Stomach smooth muscle (tissue), 2 donors: ENCODE measurements around the gene CABLES1.

Source experiments
- H3K27ac ChIP-seq: one replicate; pipeline ENCODE4 v1.7.0; 2013; ENCODE audit warnings: mild to moderate bottlenecking, low read length, inconsistent platforms
- H3K27me3 ChIP-seq, 2 donors: one replicate each; pipeline ENCODE4 v1.7.0; 2013; ENCODE audit warnings: low read length in 2 of 2; ENCODE audit not compliant: insufficient read depth in 2 of 2, control insufficient read depth in 1 of 2
- H3K36me3 ChIP-seq, 2 donors: one replicate each; pipeline ENCODE4 v1.7.0; 2013; ENCODE audit warnings: low read length in 2 of 2; ENCODE audit not compliant: control insufficient read depth in 2 of 2, insufficient read depth in 2 of 2
- H3K4me1 ChIP-seq: one replicate; pipeline ENCODE4 v1.7.0; 2013; ENCODE audit warnings: low read length; ENCODE audit not compliant: control insufficient read depth, insufficient read depth
- H3K4me3 ChIP-seq, 2 donors: one replicate each; pipeline ENCODE4 v1.7.0; 2013; ENCODE audit warnings: low read length in 2 of 2
- H3K9ac ChIP-seq, 2 donors: one replicate each; pipeline ENCODE4 v1.7.0; 2013; ENCODE audit warnings: low read length in 2 of 2, mild to moderate bottlenecking in 1 of 2
- H3K9me3 ChIP-seq, 2 donors: one replicate each; pipeline ENCODE4 v1.7.0; 2013; ENCODE audit warnings: low read length in 2 of 2; ENCODE audit not compliant: control insufficient read depth in 2 of 2
- donor health status: healthy.
- donor health status: Pancreatic carcinoma.

The CABLES1 gene

DNA sequence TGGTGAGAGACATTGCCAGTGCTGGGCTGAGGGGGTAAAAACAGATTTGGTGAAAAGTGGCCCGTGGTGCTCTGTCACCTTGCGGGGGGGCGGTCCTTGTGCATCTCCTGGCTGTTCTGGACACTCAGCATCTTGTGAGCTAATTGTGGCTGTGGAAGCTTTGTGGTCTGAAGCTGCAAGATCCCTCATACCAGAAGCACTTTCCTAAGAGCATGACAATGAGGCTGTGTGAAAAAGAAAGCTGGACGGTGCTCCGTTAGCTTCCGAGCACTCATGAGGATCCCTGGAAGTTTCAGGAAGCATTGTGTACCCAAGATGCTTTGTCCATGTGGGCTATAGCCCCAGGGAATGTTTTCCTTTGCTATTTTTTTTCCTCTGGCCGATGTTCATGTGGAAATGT lies 74.5 kb downstream of the CABLES1 start:
- H3K4me1 ChIP-seq, result no peaks in the 10 kb centered on the region

DNA sequence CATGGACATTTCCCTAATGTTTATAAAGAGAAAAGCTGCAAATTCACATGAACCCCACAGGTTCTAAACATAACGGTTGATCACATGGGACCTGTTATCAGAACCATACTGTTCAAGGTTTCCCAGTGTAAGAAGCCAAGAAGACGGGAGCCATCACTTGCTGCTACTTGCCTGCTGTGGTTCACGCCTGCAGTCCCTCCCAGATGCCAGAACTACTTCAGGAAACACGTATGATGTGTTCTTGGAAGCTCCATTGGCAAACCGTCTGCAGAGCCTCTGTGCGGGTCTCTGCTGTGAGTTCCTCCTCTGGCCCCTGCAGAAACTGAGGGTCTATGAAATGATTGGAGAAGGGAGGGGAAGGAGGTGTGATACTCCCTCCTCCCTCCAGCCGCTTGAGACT lies 75.2 kb downstream of the CABLES1 start:
- Histone ChIP-seq H3K27me3 (no peaks in the 10 kb centered on the region), H3K9me3 (no peaks in the 10 kb centered on the region), H3K4me1 (no peaks in the 10 kb centered on the region), H3K27ac (no peak overlapping the region), H3K36me3 (peaks cover 0 to 2% of the 10 kb centered on the region in 2 donors), H3K9ac (no peak overlapping the region), H3K4me3 (no peak overlapping the region)

More for the DNA sequence above, 74.5 kb downstream of the CABLES1 start:
- Histone ChIP-seq H3K9ac (no peak overlapping the region), H3K9me3 (no peaks in the 10 kb centered on the region), H3K36me3 (peaks cover 0 to 2% of the 10 kb centered on the region in 2 donors), H3K4me3 (no peak overlapping the region), H3K27ac (no peak overlapping the region), H3K27me3 (no peaks in the 10 kb centered on the region)

GRCh38 chr18:23211146-23211545 lies 75.9 kb downstream of the CABLES1 start:
- Histone ChIP-seq H3K9ac (no peak overlapping the region), H3K27ac (no peak overlapping the region), H3K4me1 (no peaks in the 10 kb centered on the region), H3K27me3 (no peaks in the 10 kb centered on the region), H3K4me3 (no peak overlapping the region), H3K36me3 (peaks cover 0 to 2% of the 10 kb centered on the region in 2 donors), H3K9me3 (no peaks in the 10 kb centered on the region)

- H3K4me1 ChIP-seq, result no peaks in the 10 kb centered on the region
- no peak overlapping the region for H3K27ac ChIP-seq
- H3K9me3 ChIP-seq, result no peaks in the 10 kb centered on the region
- H3K36me3 ChIP-seq, result peaks cover 0 to 2% of the 10 kb centered on the region in 2 donors
- H3K27me3 ChIP-seq, result no peaks in the 10 kb centered on the region
- H3K9ac ChIP-seq, result no peak overlapping the region
- no peak overlapping the region for H3K4me3 ChIP-seq
Observed at GRCh38 chr18:23212161-23212560, 76.9 kb downstream of the CABLES1 start.

DNA sequence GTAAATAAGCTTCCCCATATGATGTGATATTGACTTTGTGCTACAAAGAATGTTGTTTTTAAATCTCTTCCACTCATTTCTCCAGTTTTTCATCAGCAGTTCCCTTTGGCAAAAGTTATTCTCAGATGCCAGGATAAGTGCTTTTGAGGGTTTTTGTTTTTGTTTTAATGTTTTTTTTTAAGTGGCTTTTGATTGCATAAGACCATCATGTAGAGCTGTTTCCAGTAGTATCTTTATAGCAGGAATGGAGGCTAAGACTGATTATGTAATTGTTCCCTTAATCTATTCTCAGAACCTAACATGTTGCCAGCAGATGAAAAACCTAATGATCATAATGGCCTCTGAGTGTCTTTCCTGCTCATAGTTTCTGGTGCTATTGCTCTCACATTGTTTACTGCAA lies 77.9 kb downstream of the CABLES1 start:
- no peak overlapping the region for H3K27ac ChIP-seq
- peaks cover 0 to 2% of the 10 kb centered on the region in 2 donors for H3K36me3 ChIP-seq
- no peak overlapping the region for H3K9ac ChIP-seq
- H3K9me3 ChIP-seq, result no peaks in the 10 kb centered on the region
- H3K27me3 ChIP-seq, result no peaks in the 10 kb centered on the region
- H3K4me3 ChIP-seq, result no peak overlapping the region
- H3K4me1 ChIP-seq, result no peaks in the 10 kb centered on the region

GRCh38 chr18:23217781-23218180 lies 82.5 kb downstream of the CABLES1 start:
- Histone ChIP-seq H3K4me1 (no peaks in the 10 kb centered on the region), H3K27me3 (no peaks in the 10 kb centered on the region), H3K9me3 (no peaks in the 10 kb centered on the region), H3K36me3 (peaks cover 0 to 2% of the 10 kb centered on the region in 2 donors), H3K27ac (no peak overlapping the region), H3K9ac (no peak overlapping the region), H3K4me3 (no peak overlapping the region)

- no peaks in the 10 kb centered on the region for H3K4me1 ChIP-seq
- H3K27me3 ChIP-seq, result no peaks in the 10 kb centered on the region
- no peaks in the 10 kb centered on the region for H3K36me3 ChIP-seq
- no peak overlapping the region for H3K4me3 ChIP-seq
- no peak overlapping the region for H3K9ac ChIP-seq
- no peak overlapping the region for H3K27ac ChIP-seq
- no peaks in the 10 kb centered on the region for H3K9me3 ChIP-seq
Observed at GRCh38 chr18:23220355-23220754, 85.1 kb downstream of the CABLES1 start.

DNA sequence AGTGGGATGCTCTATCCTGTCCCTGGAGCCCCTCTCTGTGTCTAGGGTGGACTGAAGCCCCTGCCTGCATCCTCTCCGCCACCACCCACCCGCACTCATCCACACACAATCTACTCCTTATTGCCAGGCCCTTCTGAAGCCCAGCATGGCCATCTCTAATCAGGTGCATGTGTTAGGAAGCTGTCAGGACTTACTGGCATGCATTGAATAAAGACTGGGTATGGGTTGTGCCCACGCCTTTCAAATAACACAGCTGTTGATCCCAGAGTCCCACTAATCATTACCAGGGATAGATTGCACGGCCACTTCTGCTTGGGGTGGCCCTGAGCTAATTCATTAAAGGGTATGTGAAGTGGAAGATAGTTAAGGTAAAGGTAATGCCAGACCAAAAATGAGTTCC lies 88.4 kb downstream of the CABLES1 start:
- Histone ChIP-seq H3K27me3 (no peaks in the 10 kb centered on the region), H3K9me3 (no peaks in the 10 kb centered on the region), H3K9ac (no peak overlapping the region), H3K4me1 (peaks cover 18% of the 10 kb centered on the region), H3K4me3 (no peak overlapping the region), H3K36me3 (no peaks in the 10 kb centered on the region), H3K27ac (no peak overlapping the region)

DNA sequence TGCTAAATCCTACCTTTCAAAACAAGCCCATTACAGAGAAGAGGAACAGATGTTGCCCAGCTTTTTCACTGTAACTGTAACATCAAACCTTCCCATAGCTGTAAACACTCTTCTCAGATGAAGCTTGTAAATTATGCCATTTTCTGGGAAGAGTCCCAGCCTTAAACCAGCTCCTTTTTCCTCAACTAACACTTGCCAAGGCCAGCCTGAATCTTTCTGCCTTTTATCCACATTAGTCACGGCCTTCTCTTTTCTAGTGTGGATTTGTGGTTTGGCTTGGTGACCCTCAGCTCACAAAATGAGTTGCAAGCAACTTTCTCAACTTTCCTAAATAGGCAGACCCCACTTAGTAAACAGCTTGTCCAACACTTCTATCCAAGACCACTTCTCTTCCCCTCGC lies 90.2 kb downstream of the CABLES1 start:
- Histone ChIP-seq H3K4me3 (no peak overlapping the region), H3K36me3 (no peaks in the 10 kb centered on the region), H3K9me3 (no peaks in the 10 kb centered on the region), H3K27ac (no peak overlapping the region), H3K27me3 (no peaks in the 10 kb centered on the region), H3K4me1 (peaks cover 18% of the 10 kb centered on the region), H3K9ac (no peak overlapping the region)

DNA sequence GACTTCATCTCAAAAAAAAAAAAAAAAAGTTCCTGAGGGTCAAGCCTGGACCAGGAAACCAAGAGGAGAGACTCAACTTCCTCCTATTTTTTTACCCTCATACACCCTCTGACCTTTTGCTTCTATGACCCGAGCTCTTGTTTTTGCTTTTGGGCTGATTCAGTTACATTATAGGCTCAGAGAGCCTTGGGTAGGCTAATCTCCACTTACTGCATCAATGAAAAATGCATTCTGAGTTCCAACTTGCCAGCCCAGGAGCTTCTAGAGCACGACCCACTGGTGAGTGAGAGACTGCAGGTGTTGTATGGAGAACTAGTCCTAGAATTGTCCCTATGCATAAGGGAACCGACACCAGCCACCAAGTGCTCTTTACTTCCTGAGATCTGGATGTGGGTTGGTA lies 91.1 kb downstream of the CABLES1 start:
- H3K9me3 ChIP-seq, result no peaks in the 10 kb centered on the region
- H3K27ac ChIP-seq, result no peak overlapping the region
- peaks cover 18% of the 10 kb centered on the region for H3K4me1 ChIP-seq
- no peaks in the 10 kb centered on the region for H3K27me3 ChIP-seq
- H3K9ac ChIP-seq, result no peak overlapping the region
- no peaks in the 10 kb centered on the region for H3K36me3 ChIP-seq
- no peak overlapping the region for H3K4me3 ChIP-seq

DNA sequence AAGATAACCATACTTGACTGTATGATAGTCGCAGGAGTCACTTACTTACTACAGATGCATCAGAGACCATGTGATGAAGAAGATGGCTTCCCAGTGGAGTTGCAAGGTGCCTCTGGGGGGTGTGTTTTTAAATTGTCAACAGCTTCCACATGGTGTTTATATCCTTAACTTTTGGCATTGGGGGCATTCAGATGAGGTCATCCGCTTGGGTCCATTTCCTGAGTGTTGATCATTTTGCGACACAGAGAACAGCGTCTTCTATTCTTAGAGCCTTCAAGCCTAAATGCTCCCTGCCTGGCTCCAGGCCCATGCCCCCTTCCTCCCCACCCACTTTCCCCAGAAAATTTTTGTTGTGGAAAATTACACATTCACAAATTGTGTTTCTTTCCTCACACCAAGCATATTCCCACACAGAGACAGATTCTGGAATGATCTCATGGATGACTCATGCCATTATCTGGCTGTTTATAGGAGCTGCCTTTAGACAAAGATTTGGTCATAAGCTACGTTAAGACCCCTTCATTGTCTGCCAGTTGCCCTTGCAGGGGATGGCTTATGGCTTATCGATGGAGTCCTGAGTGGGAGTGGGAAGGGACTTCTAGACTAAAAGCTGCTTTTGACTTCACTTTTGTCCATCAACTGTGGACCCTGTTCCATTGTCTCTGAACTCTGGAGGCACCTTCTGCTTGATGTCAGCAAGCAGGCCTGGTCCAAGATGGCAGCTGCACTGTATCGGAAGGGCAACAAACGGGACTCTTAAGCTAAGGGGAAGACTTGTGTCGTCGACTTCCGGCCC lies 91.8 kb downstream of the CABLES1 start:
- Histone ChIP-seq H3K4me1 (peaks cover 18% of the 10 kb centered on the region), H3K27ac (no peak overlapping the region)

More for the DNA sequence above, 91.8 kb downstream of the CABLES1 start:
- Histone ChIP-seq H3K27me3 (no peaks in the 10 kb centered on the region), H3K4me3 (no peak overlapping the region), H3K9ac (no peak overlapping the region), H3K36me3 (no peaks in the 10 kb centered on the region), H3K9me3 (no peaks in the 10 kb centered on the region)
